T-helper 2 cell treated with Interferon-gamma antibody and Interleukin-4, amounts not matched to agents 5 μg/mL and 100 μg/mL, for 36 hours (primary cell): ENCODE measurements around the gene CIAO3.

Experiments used
- DNase-seq: peaks from one replicate; pipeline ENCODE4 v3.0.0; 2021; ENCODE audit warnings: low spot score
- H3K27ac Mint-ChIP-seq: one replicate; pipeline ENCODE4 v1.8.0; 2021; ENCODE audit warnings: mild to moderate bottlenecking, mixed read lengths
- H3K27me3 Mint-ChIP-seq: one replicate; pipeline ENCODE4 v1.8.0; 2021; ENCODE audit warnings: low read depth, mixed read lengths
- H3K36me3 Mint-ChIP-seq: one replicate; pipeline ENCODE4 v1.8.0; 2021; ENCODE audit warnings: low read depth, mixed read lengths
- H3K4me1 Mint-ChIP-seq: one replicate; pipeline ENCODE4 v1.8.0; 2021; ENCODE audit warnings: low read depth, mixed read lengths
- H3K4me3 Mint-ChIP-seq: one replicate; pipeline ENCODE4 v1.8.0; 2022; ENCODE audit warnings: mild to moderate bottlenecking, moderate library complexity, mixed read lengths
- H3K9me3 Mint-ChIP-seq: one replicate; pipeline ENCODE4 v1.8.0; 2021; ENCODE audit warnings: mixed read lengths

CIAO3 gene

DNA sequence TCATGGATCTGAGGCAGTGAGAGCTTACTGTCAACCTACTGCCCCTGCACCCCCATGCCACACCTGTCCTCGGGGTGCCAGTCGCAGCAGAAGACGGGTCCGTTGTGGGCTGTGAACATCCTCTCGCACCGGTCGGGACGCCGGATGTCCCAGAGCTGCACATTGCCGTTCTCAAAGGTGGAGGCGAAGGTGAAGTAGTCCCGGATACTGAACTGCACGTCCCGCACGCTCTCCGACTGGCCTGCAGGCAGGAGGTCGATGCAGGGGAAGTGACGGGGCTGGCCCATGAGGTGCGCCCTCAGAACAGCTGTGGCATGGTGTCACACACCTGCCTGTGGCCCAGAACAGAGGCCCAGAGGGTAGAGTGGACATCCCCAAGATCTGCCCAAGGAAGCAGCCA, 53.3 kb downstream of the CIAO3 start:
- no peak overlapping the region for H3K4me3 Mint-ChIP-seq
- DNase-seq = no peak
- peaks cover 5% of the 10 kb centered on the region for H3K36me3 Mint-ChIP-seq
- H3K27ac Mint-ChIP-seq = no peak overlapping the region
- peaks cover 1% of the 10 kb centered on the region for H3K27me3 Mint-ChIP-seq
- peaks cover 4% of the 10 kb centered on the region for H3K4me1 Mint-ChIP-seq
- H3K9me3 Mint-ChIP-seq = no peaks in the 10 kb centered on the region

DNA sequence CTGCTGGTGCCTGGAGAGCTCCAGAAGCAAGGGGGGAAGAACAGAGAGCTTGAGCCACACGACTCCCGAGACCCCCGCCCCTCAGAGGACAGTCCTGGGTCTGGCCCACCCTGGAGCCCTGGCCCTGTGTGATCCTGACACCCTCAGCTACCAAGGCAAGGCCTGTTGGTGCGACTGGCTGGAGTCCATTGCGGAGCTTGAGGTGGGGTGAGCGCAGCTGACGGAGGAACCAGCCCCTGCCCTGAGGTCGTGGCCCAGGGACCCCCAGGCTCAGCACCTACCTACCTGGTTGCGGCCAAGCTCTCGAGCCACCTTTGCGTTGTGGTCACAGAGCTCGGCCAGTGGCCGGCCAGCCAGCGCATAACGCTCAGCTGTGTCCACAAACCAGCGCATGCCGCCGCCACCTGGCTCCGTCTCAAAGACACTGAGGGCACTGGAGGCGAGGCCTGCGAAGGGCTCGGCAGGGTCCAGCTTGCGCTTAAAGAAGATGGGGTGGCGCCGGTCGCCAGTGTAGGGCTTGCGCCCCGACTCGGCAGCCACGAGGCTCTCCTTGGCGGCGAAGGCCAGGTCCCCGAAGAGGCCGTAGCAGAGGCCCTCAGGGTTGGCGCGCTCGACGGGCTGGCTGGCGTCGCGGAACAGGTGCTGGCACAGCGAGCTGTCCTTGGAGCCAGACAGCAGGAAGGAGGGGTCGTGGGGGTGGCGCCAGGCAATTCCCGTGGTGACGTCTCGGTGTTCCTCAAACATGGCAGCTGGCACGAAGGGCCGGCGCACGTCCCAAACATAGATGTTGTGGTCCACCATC, 54.1 kb downstream of the CIAO3 start:
- no peak overlapping the region for H3K4me3 Mint-ChIP-seq
- no peaks in the 10 kb centered on the region for H3K9me3 Mint-ChIP-seq
- no peak overlapping the region for H3K27ac Mint-ChIP-seq

DNA sequence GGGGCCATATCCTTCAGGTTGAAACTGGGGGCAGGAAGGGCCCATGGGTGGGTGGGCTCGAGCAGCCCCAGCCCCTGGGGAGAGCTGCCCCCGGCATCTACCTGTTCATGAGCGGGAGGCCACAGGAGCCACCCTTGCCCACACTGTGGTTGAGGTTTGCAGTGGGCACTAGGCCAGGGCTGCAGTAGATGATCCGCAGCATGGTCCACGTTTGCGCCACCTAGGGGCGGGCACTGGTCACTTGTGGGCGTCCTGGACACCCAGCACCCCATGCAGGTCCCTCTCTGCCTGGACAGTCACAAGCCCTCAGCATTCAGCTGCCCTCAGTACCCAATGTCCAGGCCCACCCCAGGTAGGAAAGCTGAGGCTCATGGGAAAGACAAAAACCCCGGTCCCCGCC, 54.8 kb downstream of the CIAO3 start:
- no peak for DNase-seq
- H3K27me3 Mint-ChIP-seq = no peaks in the 10 kb centered on the region
- H3K9me3 Mint-ChIP-seq = no peaks in the 10 kb centered on the region
- peaks cover 9% of the 10 kb centered on the region for H3K4me1 Mint-ChIP-seq
- peak overlapping the region; percentile 38 for H3K4me3 Mint-ChIP-seq
- peaks cover 16% of the 10 kb centered on the region for H3K36me3 Mint-ChIP-seq
- no peak overlapping the region for H3K27ac Mint-ChIP-seq

More for the DNA sequence above, 54.1 kb downstream of the CIAO3 start:
- DNase-seq = no peak
- Mint-ChIP-seq H3K36me3 (peaks cover 11% of the 10 kb centered on the region), H3K27me3 (no peaks in the 10 kb centered on the region), H3K4me1 (peaks cover 8% of the 10 kb centered on the region)

DNA sequence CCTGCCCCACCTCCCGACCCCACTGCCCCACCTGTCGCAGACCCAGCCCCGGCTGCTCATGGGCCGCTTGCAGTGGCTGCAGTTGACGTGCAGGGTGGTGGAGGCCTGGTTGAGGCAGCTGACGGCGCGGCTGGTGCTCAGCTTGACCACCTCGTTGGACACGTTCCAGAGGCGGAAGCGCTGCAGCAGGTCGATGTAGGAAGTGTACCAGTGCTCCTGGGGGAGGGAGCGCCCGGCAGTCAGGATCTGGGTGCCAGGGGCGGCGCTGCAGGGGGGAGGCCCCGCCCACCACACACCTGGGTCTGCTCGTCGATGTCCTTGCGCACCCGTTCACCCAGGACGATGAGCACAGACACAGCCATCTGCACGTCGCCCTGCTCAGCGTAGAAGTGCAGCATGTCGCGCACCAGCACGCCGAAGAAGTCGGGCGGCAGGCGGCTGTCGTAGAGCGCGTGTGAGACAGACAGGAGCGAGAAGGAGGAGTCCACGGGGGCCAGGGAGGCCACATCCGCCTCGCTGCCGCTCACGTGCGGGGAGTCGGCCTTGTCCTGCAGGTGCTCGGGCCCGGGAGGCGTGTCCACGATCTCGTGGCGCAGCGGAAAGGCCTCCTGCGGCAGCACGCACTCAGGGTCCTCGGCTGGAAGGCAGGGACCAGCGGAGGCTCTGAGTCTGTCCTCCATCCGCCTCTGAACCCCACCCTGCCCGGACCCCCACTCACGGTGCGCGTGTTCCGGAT, 55.7 kb downstream of the CIAO3 start:
- no peaks in the 10 kb centered on the region for H3K27me3 Mint-ChIP-seq
- DNase-seq = no peak
- peak overlapping the region; percentile 63 for H3K27ac Mint-ChIP-seq
- H3K4me1 Mint-ChIP-seq = peaks cover 9% of the 10 kb centered on the region
- peaks cover 17% of the 10 kb centered on the region for H3K36me3 Mint-ChIP-seq
- H3K9me3 Mint-ChIP-seq = no peaks in the 10 kb centered on the region
- no peak overlapping the region for H3K4me3 Mint-ChIP-seq

- peaks cover 17% of the 10 kb centered on the region for H3K36me3 Mint-ChIP-seq
- no peaks in the 10 kb centered on the region for H3K27me3 Mint-ChIP-seq
- peak; percentile 97 for DNase-seq
- peak within 1 kb of the TSS; percentile 74 for H3K27ac Mint-ChIP-seq
- peaks cover 10% of the 10 kb centered on the region for H3K4me1 Mint-ChIP-seq
- H3K4me3 Mint-ChIP-seq = peak within 1 kb of the TSS; percentile 77
- H3K9me3 Mint-ChIP-seq = no peaks in the 10 kb centered on the region
Measured at GRCh38 chr16:684071-684794, 56.6 kb downstream of the CIAO3 start, which contains the start of gene JMJD8. TSS of gene JMJD8 (minus strand) at chr16:684334. CDS start at chr16:684319, 15 bp downstream.

- peaks cover 17% of the 10 kb centered on the region for H3K36me3 Mint-ChIP-seq
- H3K27ac Mint-ChIP-seq = peak overlapping the region; percentile 52
- peak overlapping the region; percentile 77 for H3K4me3 Mint-ChIP-seq
- H3K9me3 Mint-ChIP-seq = no peaks in the 10 kb centered on the region
- DNase-seq = no peak
- no peaks in the 10 kb centered on the region for H3K27me3 Mint-ChIP-seq
- peaks cover 12% of the 10 kb centered on the region for H3K4me1 Mint-ChIP-seq
Measured at GRCh38 chr16:683396-684070, 57.3 kb downstream of the CIAO3 start.

DNA sequence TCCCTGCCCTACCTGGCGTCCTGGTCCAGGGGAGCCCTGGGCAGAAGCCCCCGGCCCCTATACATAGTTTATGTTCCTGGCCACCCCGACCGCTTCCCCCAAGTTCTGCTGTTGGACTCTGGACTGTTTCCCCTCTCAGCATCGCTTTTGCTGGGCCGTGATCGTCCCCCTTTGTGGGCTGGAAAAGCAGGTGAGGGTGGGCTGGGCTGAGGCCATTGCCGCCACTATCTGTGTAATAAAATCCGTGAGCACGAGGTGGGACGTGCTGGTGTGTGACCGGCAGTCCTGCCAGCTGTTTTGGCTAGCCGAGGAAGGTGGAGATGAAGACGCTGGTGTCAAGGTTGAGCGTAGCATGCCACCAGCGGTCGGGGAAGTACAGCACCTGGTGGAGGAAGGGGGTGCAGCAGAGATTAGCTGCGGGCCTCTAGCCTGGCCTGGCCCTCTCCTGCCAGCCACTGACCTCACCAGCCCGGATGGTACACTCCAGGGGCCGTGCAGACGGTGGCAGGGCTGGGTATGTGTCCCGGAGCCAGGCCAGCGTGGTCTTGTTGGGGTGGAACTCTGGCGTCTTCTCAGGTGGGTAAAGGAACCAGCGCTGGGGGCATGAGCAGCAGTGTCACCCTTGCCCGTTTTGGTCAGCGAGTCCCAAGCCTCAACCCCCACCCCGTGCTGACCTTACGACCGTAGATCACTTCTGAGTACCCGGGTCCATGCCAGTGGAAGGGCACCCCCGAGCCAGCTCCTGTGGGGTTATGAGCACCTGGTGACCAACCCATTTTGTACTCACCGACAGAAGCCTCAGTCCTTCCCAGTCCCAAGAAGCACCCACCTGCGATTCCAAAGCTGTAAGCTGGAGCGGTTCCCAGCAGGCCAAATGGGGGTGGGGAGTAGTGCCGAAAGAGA, 58.1 kb downstream of the CIAO3 start:
- Mint-ChIP-seq H3K4me3 (peak overlapping the region; percentile 77), H3K36me3 (peaks cover 17% of the 10 kb centered on the region), H3K4me1 (peaks cover 12% of the 10 kb centered on the region), H3K9me3 (no peaks in the 10 kb centered on the region), H3K27ac (peak overlapping the region; percentile 62), H3K27me3 (no peaks in the 10 kb centered on the region)
- DNase-seq = no peak

DNA sequence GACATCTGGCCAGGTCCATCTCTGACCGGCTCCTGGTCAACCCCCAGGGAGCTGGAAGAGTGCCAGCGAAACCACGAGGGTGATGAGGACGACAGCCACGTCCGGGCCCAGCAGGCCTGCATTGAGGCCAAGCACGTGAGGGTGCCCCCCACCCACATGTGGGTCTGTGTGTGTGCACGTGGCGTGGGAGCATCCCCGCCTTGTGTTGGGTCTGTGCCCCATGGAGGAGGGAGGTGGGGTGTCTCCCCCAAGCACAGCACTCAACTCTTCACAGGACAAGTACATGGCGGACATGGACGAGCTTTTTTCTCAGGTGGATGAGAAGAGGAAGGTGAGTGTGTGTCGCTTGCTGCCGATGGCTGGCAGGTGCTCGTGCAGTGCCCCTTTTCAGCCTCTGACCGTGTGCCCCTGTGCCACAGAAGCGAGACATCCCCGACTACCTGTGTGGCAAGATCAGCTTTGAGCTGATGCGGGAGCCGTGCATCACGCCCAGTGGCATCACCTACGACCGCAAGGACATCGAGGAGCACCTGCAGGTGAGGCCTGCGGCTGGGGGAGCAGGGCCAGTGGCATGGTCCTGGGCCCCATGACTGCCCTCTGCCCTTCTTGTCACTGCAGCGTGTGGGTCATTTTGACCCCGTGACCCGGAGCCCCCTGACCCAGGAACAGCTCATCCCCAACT, 58.9 kb downstream of the CIAO3 start:
- H3K27ac Mint-ChIP-seq = no peak overlapping the region
- no peak for DNase-seq
- no peaks in the 10 kb centered on the region for H3K9me3 Mint-ChIP-seq
- H3K4me1 Mint-ChIP-seq = peaks cover 12% of the 10 kb centered on the region
- peaks cover 15% of the 10 kb centered on the region for H3K36me3 Mint-ChIP-seq
- no peaks in the 10 kb centered on the region for H3K27me3 Mint-ChIP-seq
- H3K4me3 Mint-ChIP-seq = peak overlapping the region; percentile 77

DNA sequence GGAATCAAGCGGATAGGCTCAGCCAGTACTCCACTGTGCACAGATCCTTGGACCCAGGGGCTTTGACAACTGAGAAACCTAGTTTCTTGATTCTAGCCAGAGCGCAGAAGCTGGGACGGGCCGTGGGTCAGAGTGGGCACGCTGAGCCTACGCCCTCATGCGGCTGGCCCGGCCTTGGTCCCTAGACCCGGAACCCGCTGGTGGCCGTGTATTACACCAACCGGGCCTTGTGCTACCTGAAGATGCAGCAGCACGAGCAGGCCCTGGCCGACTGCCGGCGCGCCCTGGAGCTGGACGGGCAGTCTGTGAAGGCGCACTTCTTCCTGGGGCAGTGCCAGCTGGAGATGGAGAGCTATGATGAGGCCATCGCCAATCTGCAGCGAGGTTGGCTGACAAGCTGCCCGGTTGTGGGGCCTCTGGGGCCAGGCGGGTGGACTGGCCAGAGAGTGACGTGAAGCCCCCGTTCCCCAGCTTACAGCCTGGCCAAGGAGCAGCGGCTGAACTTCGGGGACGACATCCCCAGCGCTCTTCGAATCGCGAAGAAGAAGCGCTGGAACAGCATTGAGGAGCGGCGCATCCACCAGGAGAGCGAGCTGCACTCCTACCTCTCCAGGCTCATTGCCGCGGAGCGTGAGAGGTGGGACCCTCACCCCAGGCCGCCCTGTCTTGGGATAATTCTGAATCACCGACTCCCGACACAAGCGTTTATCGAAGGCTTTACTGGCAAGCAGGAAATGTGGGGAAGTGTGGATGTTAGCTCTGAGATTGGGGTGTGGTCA, 59.6 kb downstream of the CIAO3 start:
- H3K36me3 Mint-ChIP-seq = peaks cover 15% of the 10 kb centered on the region
- no peaks in the 10 kb centered on the region for H3K27me3 Mint-ChIP-seq
- no peak for DNase-seq

GRCh38 chr16:680625-680945, 60.2 kb downstream of the CIAO3 start:
- Mint-ChIP-seq H3K4me1 (peaks cover 12% of the 10 kb centered on the region), H3K27ac (no peak overlapping the region), H3K4me3 (peak overlapping the region; percentile 77), H3K36me3 (peaks cover 15% of the 10 kb centered on the region), H3K27me3 (no peaks in the 10 kb centered on the region), H3K9me3 (no peaks in the 10 kb centered on the region)
- no peak for DNase-seq

More for the DNA sequence above, 59.6 kb downstream of the CIAO3 start:
- H3K4me3 Mint-ChIP-seq = peak overlapping the region; percentile 77
- H3K4me1 Mint-ChIP-seq = peaks cover 12% of the 10 kb centered on the region
- no peaks in the 10 kb centered on the region for H3K9me3 Mint-ChIP-seq
- H3K27ac Mint-ChIP-seq = no peak overlapping the region

DNA sequence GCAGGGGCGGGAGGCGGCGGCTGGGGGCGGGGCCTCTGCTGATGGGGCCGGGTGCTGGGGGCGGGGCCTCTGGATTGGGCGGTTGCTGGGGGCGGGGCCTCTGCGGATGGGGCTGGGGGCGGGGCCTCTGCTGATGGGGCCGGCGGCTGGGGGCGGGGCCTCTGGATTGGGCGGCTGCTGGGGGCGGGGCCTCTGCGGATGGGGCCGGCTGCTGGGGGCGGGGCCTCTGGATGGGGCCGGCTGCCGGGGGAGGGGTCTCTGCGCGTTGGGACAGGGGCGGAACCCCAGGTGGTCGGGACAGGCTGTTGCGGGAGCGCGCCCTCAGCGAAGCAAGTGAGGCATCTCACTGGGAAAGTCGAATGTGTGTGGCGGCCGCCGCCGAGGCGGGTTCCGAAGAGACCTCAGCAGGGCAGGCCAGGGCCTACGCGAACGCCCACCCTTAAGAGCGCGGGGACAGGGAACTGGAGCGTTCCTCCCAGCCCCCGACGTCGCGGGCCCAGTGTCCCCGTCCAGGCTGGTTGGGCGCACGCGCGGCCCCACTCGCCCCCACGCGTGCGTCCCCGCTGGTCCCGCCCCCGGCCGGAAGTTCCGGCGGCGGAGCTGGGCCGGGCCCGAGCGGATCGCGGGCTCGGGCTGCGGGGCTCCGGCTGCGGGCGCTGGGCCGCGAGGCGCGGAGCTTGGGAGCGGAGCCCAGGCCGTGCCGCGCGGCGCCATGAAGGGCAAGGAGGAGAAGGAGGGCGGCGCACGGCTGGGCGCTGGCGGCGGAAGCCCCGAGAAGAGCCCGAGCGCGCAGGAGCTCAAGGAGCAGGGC, 60.8 kb downstream of the CIAO3 start, which contains the start of gene STUB1:
Gene STUB1, plus strand, starts transcription at position 597 of the 811 bp plus-strand sequence. Its CDS starts 116 bp downstream, at position 713.
- peak; percentile 86 for DNase-seq
- Mint-ChIP-seq H3K27me3 (peaks cover 3% of the 10 kb centered on the region), H3K36me3 (peaks cover 15% of the 10 kb centered on the region), H3K27ac (peak within 1 kb of the TSS; percentile 77), H3K4me1 (peaks cover 12% of the 10 kb centered on the region), H3K4me3 (peak within 1 kb of the TSS; percentile 83), H3K9me3 (no peaks in the 10 kb centered on the region)
